Uterus (tissue), 2 donors: ENCODE measurements around the gene ZNF407.

Experiments used
- CTCF ChIP-seq, 4 experiments: fragments of 200-600 bp in 2 of 4; fragments of 450-650 bp in 2 of 4; sonication (generic) in 2 of 4; IDR thresholded peaks; one replicate each; pipeline ENCODE4 v1.5.1; 2016 to 2019; ENCODE audit warnings: antibody characterized with exemption in 4 of 4, mild to moderate bottlenecking in 2 of 4, moderate library complexity in 1 of 4
- POLR2A ChIP-seq, 2 donors: fragments of 450-650 bp; IDR thresholded peaks; one replicate each; pipeline ENCODE4 v1.6.1; 2016; ENCODE audit warnings: antibody characterized with exemption in 2 of 2, mild to moderate bottlenecking in 1 of 2, moderate library complexity in 1 of 2

DNA sequence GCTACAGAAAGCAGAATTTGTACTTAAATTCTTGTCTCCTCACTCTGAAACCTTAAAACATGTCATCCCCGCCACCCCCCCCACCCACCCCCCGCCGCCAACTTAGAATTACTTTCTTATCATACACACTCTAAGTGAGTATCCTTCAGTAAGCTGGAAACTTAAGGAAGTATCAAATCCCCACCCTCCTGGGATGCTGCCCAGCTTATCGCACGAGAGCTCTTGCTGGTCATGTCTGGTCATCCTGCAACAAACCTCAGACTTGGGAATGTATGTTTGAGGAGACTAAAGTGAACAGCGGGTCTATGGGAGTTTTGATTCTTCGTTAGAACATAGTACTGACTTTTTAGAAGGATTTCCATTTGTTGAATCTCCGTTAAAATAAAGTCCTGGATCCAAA is 408.0 kb downstream of the ZNF407 start:
- no peak for TF ChIP-seq CTCF (IDR thresholded peaks at IDR 0.05)
- TF ChIP-seq POLR2A (IDR thresholded peaks at IDR 0.05) = no peak
